GM19240 (cell line): ENCODE measurements around the gene MRPL53.

Experiments used
- DNase-seq: peaks from one replicate; pipeline ENCODE4 v3.0.0; 2011; ENCODE audit warnings: low spot score; ENCODE audit not compliant: insufficient read length

MRPL53 gene

DNA sequence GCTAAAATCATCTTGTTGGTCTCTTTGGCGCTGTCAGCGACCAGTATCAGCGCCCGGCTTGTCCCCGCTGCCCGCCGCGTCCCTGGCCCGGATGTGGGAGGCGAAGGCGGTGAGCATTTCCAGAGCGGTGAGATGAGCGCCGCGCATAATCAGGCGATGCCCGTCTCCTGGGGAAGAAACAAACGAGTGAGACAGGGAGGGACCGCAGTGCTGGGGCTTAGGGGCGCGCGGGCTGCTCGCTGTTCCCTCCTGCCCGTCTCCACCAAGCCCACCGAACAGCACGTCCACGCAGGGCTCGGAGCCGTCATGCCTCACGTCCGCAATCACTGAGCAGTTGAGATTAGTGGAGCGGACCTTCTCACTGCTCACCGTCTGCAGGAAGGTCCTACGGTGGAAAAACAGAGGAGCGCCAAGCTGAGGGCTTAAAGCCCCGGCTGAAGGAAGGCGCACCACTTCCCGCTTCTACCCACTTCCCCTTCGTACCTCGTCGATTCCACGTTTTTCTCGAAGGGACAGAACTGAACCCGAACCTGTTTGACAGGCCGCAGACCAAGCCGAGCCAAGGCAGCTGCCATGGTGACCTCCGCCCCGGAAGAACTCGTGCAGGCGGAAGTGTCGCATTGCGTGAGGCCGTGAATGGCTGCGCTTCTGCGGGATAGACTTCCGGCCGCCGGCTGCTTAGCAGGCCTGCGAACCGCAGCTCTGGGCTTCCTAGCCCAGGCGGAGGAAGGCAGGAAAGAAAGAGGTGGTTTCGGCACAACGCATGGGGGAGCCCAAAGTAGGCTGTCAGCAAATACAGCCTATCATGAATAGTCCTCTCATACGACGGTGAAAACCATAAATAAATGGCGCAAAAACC, at the start of gene MRPL53:
Gene MRPL53, minus strand, starts transcription at position 595 of the 859 bp plus-strand sequence. Its CDS starts 20 bp downstream, at position 575.
- peak; percentile 57 for DNase-seq

DNA sequence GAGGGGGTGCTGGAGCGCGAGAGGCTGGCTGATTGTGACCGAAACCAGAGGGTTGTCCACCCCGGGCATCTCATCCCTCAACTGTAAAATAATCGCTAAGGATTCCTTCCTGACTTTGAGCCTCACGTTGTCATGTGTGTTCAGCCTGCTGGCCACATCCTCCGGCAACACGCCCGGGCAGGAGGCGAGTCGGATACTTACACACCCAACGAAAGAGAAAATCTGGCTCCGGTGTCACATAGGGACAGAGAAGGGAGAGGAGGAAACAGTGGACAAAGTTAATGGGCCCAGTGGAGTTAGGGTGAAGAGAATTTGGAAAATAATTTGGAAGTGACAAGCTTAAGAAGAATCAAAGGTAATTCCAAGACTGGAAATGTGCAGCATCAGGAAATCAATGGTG, 44.2 kb upstream of the MRPL53 start:
- no peak for DNase-seq

DNA sequence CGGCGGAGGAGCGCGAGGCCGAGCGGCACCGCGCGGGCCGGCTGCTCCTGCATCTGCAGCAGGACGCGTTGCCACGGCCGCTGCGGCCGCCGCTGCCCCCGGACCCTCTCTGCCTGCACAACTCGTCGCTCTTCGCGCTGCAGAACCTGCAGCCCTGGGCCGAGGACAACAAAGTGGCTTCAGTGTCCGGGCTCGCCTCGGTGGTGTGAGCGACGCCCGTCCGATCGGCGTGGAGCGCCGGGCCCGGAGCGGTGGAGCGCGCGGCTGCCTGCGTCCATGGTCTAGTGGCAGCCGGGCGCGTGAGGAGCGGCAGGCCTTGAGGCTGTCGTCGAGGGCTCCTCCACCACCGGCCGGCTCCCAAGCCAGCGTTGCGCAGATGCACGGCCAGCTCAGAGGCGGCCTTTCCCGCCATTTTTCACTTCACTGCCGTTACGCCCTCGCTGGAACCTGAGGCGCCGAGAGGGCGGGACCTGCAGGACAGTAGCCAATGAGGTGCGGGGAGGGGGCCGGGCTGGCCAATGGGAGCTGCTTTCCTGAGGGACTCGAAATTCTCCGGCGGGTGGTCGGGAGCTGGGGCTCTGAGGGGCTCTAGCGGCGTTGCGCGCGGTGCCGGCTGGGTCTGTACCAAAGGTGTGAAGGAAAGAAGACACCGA, 43.6 kb upstream of the MRPL53 start:
- no peak for DNase-seq

DNA sequence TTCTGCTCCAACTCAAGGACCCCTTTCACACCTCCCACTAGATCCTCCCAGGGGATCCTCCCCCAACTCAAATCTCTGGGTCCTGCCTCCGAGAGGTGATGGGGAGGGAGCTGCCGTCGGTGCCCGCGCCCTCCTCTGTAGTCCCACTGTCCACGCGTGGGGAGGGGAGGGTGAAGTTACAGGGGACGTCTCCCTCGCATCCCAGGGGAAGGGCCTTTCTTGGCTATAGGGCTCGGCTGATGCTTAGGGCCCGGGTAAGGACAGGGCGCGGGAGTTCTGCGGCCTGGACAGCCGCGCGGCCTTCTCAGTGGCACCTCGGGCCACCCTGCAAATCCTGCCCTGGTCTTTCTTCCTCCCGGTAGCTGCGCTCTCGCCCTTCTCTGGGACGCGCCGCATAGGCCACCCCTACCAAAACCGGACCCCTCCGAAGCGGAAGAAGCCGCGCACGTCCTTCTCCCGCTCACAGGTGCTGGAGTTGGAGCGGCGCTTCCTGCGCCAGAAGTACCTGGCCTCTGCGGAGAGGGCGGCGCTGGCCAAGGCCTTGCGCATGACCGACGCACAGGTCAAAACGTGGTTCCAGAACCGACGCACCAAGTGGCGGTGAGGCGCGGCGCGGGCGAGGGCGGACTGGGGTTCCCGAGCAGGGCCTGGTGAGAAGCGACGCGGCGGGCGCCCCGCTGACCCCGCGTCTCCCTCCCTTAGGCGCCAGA, 42.9 kb upstream of the MRPL53 start:
- no peak for DNase-seq

DNA sequence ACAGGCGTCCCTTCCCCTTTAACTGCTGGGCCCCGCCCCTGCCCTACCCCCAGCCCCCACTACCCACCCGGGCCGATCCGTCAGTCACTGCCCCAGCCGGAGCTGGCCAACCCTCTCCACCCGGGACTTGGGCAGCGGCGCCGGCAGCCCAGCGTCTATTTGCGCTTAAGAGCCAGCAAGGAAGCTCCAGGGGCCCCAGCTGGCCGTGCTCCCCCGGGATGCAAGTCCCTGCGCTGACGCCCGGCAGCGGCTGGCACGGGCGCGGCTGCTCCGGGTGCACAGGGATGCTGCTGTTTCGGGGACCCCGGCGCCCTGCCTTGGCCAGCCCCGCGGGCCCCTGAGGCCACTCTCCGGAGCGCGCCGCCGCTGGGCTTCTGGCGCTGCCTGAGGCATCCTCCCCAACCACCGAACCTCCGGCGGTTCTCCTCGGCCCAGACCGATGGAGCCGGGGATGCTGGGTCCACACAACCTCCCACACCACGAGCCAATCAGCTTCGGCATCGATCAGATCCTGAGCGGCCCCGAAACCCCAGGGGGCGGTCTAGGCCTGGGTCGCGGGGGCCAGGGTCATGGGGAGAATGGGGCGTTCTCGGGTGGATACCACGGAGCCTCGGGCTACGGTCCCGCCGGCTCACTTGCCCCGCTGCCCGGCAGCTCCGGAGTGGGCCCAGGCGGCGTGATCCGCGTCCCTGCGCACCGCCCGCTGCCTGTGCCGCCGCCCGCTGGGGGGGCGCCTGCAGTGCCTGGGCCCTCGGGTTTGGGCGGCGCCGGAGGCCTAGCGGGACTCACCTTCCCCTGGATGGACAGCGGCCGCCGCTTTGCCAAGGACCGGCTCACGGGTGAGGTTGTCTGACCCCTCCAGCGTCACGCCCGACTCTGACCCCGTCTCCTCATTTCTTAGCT, 42.1 kb upstream of the MRPL53 start, which contains the start of gene TLX2:
Gene TLX2, plus strand, starts transcription at position 83 of the 903 bp plus-strand sequence. Its CDS starts 357 bp downstream, at position 440.
- DNase-seq: no peak

DNA sequence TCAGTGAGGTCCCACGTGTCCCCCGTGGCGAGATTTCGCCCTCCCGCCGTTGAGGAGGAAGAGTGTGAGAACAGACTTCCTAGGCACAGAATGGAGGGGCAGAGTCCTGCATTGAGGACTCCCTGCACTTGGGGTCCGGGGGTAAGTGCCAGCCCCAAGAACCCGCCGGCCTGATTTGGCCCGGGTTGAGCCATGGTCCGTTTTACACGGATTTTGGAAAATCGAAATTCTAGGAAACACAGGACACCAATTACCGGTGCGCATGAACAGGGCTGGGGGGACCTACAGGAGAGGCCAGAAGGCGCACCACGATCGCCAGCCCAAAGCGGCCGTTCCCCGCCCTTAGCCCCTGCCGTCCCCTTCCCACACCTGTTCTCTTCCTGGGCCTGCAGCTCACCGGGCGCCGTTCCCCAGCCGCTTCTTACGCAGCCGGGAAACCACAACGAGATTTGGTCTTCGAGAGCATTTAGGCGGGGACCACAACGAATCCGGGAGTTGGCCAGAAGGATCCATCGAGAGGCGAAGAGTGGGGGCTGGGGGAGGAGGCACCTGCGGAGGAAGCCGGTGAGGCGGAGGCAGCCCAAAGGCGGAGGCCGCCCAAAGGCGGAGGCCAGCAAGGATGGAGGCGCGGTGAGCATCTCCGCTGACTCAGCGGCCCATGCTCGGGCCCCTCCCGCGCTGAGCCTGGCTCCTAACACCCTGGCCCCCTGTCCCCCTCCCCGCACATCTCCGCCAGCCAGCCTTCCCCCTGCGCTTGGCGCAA, 41.3 kb upstream of the MRPL53 start:
- no peak for DNase-seq

DNA sequence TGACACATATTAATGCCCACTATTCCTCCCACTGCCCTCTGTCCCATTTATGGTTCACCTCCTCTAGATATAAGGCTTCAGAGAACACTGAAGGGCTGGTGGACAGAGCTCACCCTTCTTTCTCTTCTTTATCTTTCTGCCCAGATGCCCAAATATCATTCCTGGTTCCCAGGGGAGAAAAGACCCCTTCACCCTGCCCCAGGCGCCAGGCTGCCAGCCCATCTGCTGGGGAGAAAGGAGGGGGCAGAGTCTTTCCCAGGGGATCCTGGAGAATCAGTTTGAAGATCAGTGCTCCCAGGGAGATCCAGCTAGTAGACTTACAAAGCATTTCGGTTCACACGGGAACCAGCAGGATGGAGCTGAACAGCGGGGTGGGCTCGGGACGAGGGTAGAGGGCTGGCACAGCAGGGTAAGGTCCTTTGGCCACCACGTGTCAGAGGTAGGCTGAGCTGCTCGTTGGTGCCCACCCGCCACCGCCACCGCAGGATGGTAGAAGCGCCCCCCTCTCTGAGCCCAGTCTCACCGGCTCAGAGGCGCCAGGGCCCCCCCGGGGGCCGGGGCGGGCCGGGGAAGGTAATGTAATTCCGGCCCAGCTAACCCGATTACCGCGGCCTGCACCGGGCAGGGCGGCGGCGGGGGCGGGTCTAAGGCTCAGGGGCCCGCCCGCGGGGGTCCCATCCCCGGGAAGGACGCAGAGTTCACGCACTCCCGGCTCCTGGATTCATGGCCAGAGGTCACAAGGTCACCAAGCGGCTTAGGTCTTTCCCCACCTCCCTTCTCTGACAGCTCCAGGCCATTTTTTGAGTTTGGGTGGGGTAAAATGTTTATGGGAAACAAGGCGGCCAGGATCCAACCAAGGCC, 40.5 kb upstream of the MRPL53 start:
- no peak for DNase-seq

DNA sequence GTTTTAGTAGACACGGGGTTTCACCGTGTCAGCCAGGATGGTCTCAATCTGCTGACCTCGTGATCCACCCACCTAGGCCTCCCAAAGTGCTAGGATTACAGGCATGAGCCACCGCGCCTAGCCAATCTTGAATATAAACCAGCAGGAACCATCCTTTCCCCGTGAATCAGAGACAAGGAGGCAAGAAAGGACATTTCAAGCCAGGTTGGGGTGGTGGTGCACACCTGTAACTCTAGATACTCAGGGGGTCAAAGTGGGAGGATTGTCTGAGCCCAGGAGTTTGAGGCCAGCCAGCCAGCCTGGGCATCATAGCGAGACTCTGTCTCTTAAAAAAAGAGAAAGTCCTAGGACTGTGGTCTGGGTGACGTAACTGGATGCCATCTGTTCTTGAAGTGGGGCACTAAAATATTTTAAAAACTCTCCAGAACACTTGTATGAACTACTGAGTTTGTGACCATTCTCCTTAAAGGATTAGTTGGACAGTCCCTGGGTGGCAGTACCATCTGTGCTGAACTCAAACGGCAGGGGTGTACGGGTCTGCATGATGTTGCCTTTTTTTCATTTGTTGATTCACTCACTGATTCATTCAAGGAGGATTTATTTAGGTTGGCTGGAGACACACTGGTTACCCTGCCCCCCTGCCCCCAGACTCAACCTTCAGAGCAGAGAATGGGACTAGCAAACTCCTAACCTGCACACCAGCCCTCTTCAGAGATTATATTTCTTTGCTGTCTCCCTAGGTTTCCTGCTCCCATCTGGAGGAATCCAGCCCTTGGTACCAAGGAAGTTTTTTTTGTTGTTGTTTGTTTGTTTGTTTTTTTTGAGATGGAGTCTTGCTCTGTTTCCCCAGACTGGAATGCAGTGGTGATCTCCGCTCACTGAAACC, 38.9 kb upstream of the MRPL53 start:
- no peak for DNase-seq

DNA sequence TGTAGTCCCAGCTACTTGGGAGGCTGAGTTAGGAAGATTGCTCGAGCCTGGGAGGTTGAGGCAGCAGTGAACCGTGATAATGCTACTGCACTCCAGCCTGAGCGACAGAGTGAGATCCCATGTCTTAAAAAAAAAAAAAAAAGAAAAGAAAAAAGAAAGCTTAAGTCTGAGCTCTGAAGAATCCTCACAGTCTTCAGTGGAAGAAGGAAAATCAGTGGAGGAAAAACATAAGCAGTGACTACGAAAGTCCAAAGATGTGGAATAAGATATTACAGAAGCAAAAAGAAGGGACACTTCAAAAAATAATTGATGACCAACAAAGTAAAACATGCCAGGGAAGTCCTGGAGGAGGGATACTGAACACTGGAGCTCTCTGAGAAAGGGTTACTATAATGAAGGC, 37.8 kb upstream of the MRPL53 start:
- DNase-seq: no peak

DNA sequence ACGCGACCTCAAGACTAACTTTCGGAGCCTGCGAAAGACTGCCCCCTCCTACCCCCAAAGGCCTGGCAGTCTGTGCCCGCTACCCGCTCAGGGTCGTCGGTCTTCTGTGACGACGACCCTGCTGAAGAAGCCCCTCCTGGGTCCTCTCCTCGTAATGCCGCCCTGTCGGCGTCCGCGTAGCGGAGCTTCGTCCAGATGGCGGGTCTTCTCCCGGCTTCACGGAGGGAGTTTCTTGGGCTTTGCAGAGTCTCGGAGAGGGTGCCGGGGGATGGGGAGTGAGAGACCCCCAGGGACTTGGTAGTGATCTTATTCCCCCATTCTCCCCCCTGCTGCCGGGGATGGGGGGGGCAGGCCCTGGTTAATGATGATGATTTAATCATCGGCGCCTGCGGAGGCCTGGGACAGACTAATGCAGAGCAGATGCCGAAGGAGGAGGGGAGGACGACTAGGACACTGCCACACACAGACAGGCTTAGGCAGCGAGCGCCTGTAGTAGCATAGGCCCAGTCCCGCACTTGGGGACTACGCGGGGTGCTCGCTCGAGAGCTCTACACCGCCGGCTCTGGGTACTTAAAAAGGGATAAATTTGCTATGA, 35.5 kb upstream of the MRPL53 start:
- no peak for DNase-seq

DNA sequence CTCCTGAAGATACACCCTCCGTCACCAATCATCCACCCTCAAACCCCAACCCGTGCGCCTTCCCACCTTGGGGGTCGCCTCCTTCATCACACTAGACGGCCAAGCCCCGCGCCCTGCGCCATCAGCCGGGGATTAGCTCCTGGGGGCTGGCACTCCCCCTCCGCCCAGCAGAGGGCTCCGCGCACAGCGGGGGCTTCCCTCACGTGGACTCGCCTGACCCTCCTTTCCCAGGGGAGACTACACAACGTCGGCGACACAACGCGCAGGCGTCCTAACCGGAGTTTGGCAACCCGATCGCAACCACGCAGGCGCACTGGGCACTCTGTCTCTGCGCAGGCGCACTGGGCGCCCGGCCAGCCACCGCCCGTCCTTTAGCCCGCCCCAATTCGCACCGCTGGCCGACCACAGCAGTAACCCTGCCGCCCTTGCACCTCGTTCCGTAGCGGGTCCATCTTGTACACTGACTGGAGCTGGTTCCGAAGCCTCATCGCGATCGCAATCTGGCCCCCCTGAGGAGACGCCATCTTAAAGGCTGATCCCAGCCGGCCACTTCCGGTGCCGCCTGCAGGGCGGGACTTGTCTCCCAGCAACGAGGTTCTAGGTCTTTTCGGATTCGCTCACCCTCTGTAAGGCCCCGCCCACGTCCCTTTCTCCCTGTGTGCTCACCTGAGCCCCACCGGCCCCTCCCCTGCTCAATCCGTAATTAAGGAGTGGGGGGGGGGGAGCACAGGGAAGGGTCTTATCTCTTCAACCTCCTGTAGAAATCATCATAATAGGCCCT, 34.9 kb upstream of the MRPL53 start, which contains the start of gene PCGF1:
Gene PCGF1, minus strand, starts transcription at position 551 of the 781 bp plus-strand sequence. Its CDS starts 27 bp downstream, at position 524.
- DNase-seq: peak; percentile 94

DNA sequence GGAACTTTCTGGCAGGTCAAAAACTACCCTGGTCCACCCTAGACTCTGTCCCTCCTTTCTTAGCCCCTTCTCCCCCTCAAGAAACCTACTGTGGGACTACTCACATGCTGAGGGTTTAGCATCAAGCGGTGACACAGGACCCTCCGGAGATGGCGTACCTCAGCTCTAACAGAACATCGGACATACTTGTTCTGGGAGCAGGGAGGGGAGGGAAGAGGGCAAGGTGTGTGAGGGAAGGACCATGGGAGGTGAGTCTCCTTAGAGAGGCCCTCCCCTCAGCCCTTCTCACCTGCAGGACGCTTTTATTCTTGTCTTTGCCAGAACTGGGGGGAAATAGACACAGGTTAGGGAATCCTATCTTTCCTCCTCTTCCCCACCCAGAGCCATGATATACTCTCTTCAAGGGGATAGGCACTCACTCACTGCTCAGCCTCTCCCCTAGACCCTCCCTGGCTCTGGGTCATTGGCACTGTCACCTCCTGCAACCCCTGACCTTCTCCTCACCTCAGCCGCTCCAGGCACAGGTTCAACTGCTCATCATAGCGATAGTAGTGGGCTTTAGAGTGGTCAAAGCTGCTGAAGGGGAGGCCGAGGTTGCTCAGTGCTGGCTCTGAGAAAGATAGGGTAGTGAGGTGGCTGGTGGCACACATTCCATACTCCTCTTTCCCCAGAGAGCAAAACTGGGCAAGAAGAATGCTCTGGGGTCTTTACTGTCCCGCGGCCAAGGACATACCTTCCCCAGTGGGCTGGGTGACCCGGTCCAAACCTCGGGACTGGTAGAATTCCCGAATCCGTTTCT, 33.2 kb upstream of the MRPL53 start:
- DNase-seq: no peak

DNA sequence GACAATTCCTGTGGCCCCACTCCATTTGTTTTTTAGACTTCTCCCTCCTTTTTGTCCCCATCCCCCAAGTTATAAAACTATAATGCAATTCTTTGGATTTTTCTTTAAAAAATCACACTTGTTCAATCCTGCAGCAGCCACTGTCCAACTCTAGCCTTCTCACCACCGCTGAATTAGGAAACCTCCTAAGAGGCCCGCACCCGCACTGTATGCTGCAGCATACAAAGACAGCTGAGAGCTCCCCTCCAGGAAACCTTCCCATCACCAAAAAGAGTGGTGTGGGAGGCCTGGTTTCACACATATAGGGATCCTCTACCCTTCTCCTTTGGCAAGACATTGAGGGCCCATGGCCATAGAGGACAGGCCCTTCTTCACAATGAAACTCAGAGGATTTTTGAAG, 32.1 kb upstream of the MRPL53 start:
- DNase-seq: no peak

DNA sequence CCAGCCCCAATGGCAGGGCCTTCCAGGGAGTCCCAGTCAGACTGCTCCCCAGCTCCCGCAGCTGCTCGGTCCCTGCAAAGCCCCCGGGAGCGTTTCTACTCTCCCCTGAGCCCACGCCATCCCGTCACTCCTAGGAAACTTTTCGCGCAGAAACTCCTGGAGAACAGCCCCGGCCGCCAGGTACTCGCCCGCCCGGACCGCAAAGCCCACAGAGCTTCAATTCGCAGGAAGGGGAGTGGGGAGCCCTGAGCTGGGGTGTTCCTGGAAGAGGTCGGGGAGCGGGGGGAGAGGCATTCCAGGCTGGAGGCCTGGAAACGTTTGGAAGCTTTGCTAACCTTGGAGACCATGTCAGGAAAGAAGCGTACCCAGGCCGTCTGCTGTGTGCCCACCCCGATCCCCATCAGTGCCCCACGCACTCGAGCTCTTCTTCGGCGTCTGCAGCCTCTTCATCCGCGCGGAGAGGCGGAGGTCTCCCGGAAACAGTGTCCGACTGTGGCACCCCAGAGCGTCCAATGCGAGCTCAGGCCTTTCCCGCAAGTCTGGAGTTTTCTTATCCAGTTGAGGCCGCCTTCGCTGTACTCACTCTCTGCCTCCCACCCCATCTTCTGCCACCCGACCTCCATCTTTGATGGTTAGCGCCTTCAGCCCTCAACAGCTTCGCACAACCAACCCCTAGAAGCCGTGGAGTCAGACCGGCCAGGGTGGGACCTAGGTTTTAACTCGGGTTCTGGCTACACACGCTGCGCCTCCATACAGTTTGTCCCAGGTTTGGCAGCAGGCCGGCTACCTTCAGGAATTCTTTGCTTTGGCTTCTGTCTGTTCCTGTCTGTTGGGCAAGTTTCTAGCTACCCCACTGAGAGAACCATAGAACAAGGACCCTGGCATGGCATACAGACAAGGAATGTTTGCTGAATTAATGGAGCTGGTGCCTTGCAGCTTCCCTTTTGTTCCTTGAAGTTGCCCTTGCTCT, 31.3 kb upstream of the MRPL53 start:
- no peak for DNase-seq
